ENCODE measurements around the gene JARID2.

GRCh38 chr6:15516923-15517560 is 271.2 kb downstream of the JARID2 start:
- no peak for TF ChIP-seq CTCF (IDR thresholded peaks at IDR 0.05)
- no peak for TF ChIP-seq POLR2A (IDR thresholded peaks at IDR 0.05)

Measured in sigmoid colon (tissue), 3 donors.